Effector memory CD8-positive, alpha-beta T cell (primary cell): ENCODE measurements around the gene KRT3.
"Not testable (repeated sequence)": the region's sequence is repeated elsewhere in the genome, so short reads cannot be mapped to it uniquely, and the experiment has no call there.

Experiments used
- ATAC-seq: fragments of 150-1000 bp; cut with Tn5 transposase; replicated peaks from 2 replicates; pipeline ENCODE4 v1.10.0; 2021; ENCODE audit warnings: mild to moderate bottlenecking, moderate library complexity
- DNase-seq, 3 experiments: peaks; one replicate each; pipeline ENCODE4 v3.0.0; 2021
- H3K27ac Mint-ChIP-seq, 2 donors: one replicate each; pipeline ENCODE4 v1.8.0; 2022; ENCODE audit warnings: mild to moderate bottlenecking in 2 of 2, mixed read lengths in 2 of 2, moderate library complexity in 2 of 2
- H3K27me3 Mint-ChIP-seq, 2 donors: one replicate each; pipeline ENCODE4 v1.8.0; 2022; ENCODE audit warnings: mixed read lengths in 2 of 2
- H3K36me3 Mint-ChIP-seq: one replicate; pipeline ENCODE4 v1.8.0; 2022; ENCODE audit warnings: mild to moderate bottlenecking, moderate library complexity, mixed read lengths; ENCODE audit not compliant: insufficient read depth
- H3K4me1 Mint-ChIP-seq, 2 donors: one replicate each; pipeline ENCODE4 v1.8.0; 2022; ENCODE audit warnings: low read depth in 2 of 2, mixed read lengths in 2 of 2
- H3K4me3 Mint-ChIP-seq, 2 donors: one replicate each; pipeline ENCODE4 v1.8.0; 2022; ENCODE audit warnings: mild to moderate bottlenecking in 2 of 2, mixed read lengths in 2 of 2, moderate library complexity in 2 of 2
- H3K9me3 Mint-ChIP-seq, 2 donors: one replicate each; pipeline ENCODE4 v1.8.0; 2022; ENCODE audit warnings: mixed read lengths in 2 of 2

The KRT3 gene

DNA sequence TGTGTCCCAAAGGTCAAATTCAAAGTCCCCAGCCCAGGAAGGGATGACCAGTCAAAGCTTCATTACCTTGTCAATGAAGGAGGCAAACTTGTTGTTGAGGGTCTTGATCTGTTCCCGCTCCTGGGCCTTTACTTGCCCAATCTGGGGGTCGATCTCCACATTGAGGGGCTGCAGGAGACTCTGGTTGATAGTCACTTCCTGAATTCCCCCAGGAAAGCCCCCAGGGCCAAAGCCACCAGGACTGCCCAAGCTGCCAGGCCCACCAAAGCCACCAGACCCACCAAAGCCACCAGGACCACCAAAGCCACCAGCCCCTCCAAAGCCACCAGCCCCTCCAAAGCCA, 614 bp downstream of the KRT3 start:
- not testable (repeated sequence) for H3K36me3 Mint-ChIP-seq, DNase-seq, H3K4me1 Mint-ChIP-seq, H3K4me3 Mint-ChIP-seq, ATAC-seq, H3K27ac Mint-ChIP-seq, H3K9me3 Mint-ChIP-seq
- peaks cover 23 to 47% of the 10 kb centered on the region in 2 donors for H3K27me3 Mint-ChIP-seq

DNA sequence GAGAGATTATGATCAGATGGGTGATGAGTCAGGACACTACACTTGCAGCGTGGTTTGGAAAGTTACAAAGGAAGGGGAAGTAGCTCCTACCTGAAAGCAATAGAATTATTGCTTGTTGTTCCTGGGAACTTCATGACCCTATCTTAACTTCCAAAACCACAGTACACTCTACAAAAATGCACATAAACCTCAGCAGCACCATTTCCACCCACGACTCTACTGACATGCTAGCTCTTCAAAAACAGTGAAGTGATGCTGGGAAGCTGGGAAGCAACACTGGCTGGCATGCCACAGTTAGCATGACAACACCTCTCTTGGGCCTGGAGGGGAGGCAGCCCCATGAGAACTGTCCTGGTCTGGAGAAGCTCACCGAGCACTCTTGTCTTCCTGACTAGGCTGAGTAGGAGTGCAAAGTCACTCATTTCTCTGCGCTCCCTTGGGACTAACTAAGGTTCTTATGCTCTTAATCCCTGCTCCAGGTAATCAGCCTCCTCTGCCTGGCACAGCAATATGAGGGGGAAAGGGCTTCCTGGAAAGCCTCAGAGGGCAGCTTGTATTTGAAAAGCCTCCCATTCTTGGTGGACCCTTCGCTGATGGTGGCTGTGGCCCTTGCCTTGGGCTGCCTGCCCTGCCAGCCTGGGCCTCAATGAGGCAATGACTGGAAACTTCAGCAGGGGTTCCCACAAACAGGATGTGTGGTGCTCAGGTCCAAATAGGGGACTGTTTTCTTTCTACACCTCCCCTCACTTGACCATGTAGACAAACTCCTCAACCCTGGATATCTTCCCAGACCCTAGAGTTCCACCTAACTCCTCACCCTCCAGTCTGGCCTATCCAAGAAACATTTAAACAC, 1.2 kb downstream of the KRT3 start:
- H3K4me1 Mint-ChIP-seq, result peaks cover 5 to 9% of the 10 kb centered on the region in 2 donors
- no peak overlapping the region for H3K27ac Mint-ChIP-seq
- ATAC-seq (no peak), DNase-seq (no peak)
- H3K36me3 Mint-ChIP-seq, result no peaks in the 10 kb centered on the region
- peaks cover 26 to 53% of the 10 kb centered on the region in 2 donors for H3K27me3 Mint-ChIP-seq
- no peaks in the 10 kb centered on the region for H3K9me3 Mint-ChIP-seq
- no peak overlapping the region for H3K4me3 Mint-ChIP-seq

- Mint-ChIP-seq H3K36me3 (no peaks in the 10 kb centered on the region), H3K9me3 (no peaks in the 10 kb centered on the region), H3K4me3 (no peak overlapping the region), H3K27ac (no peak overlapping the region), H3K4me1 (peaks cover 7 to 15% of the 10 kb centered on the region in 2 donors), H3K27me3 (peaks cover 43 to 76% of the 10 kb centered on the region in 2 donors)
- no peak for DNase-seq
- ATAC-seq, result no peak
Observed at GRCh38 chr12:52792185-52793029, 3.5 kb downstream of the KRT3 start.

DNA sequence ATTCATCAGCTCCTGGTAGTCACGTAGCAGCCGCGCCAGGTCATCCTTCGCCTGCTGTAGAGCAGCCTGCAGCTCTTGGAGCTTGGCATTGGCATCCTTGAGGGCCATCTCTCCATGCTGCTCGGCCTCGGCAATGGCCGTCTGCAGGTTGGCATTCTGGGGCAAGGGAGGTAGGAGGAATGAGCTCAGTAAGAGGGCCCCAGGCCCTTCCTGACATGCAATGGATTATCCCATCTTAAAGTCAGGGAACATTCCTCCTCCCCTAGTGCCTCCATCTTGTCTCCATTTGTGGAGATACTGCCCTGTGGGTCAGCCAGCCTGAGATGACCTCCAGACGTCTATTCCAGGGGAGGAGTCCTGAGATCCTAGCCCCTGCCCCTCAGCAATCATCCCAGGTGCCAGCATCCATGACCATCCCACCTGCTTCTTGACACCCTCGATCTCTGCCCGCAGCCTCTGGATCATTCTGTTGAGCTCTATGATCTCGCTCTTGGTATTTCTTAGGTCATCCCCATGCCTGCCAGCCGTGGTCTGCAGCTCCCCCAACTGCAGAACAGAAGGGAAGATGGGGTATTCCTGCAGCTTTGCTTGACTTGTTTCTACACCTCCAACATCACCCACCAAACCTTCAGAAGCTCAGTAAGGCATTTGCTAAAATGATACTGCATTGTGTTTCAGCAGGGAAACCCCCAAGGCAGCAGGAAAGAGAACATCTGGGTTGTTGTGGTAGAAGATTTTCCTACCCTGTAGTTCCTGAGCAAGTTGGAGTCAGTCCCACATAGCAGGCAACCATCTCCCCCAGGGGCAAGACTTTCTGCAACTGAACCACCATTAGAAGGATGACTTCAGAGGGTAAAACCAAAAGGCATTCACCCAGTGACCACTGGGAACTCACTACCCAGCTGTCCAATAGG, 4.4 kb downstream of the KRT3 start:
- ATAC-seq (no peak), DNase-seq (no peak)
- Mint-ChIP-seq H3K4me1 (peaks cover 7 to 15% of the 10 kb centered on the region in 2 donors), H3K27ac (no peak overlapping the region), H3K9me3 (no peaks in the 10 kb centered on the region), H3K27me3 (peaks cover 43 to 85% of the 10 kb centered on the region in 2 donors), H3K36me3 (no peaks in the 10 kb centered on the region), H3K4me3 (no peak overlapping the region)

- H3K36me3 Mint-ChIP-seq, result no peaks in the 10 kb centered on the region
- H3K9me3 Mint-ChIP-seq, result peaks cover 0 to 4% of the 10 kb centered on the region in 2 donors
- peaks cover 45 to 90% of the 10 kb centered on the region in 2 donors for H3K27me3 Mint-ChIP-seq
- H3K4me1 Mint-ChIP-seq, result peaks cover 7 to 15% of the 10 kb centered on the region in 2 donors
- DNase-seq, result no peak
- H3K4me3 Mint-ChIP-seq, result no peak overlapping the region
- ATAC-seq, result no peak
- H3K27ac Mint-ChIP-seq, result no peak overlapping the region
Observed at GRCh38 chr12:52790427-52791270, 5.3 kb downstream of the KRT3 start.

GRCh38 chr12:52789637-52790426, 6.1 kb downstream of the KRT3 start:
- peaks cover 7 to 15% of the 10 kb centered on the region in 2 donors for H3K4me1 Mint-ChIP-seq
- peaks cover 0 to 7% of the 10 kb centered on the region in 2 donors for H3K9me3 Mint-ChIP-seq
- no peak for DNase-seq
- peak overlapping the region in 1 of 2 donors; percentile 36 for H3K4me3 Mint-ChIP-seq
- H3K27ac Mint-ChIP-seq, result no peak overlapping the region
- no peaks in the 10 kb centered on the region for H3K36me3 Mint-ChIP-seq
- ATAC-seq, result no peak
- H3K27me3 Mint-ChIP-seq, result peaks cover 54 to 97% of the 10 kb centered on the region in 2 donors

GRCh38 chr12:52788876-52789636, 6.9 kb downstream of the KRT3 start:
- H3K4me3 Mint-ChIP-seq, result peak overlapping the region in 1 of 2 donors; percentile 36
- peaks cover 56 to 97% of the 10 kb centered on the region in 2 donors for H3K27me3 Mint-ChIP-seq
- H3K27ac Mint-ChIP-seq, result peak overlapping the region in 1 of 2 donors; percentile 39
- peaks cover 0 to 7% of the 10 kb centered on the region in 2 donors for H3K9me3 Mint-ChIP-seq
- ATAC-seq (no peak), DNase-seq (no peak)
- H3K36me3 Mint-ChIP-seq, result no peaks in the 10 kb centered on the region
- H3K4me1 Mint-ChIP-seq, result peaks cover 7 to 15% of the 10 kb centered on the region in 2 donors

DNA sequence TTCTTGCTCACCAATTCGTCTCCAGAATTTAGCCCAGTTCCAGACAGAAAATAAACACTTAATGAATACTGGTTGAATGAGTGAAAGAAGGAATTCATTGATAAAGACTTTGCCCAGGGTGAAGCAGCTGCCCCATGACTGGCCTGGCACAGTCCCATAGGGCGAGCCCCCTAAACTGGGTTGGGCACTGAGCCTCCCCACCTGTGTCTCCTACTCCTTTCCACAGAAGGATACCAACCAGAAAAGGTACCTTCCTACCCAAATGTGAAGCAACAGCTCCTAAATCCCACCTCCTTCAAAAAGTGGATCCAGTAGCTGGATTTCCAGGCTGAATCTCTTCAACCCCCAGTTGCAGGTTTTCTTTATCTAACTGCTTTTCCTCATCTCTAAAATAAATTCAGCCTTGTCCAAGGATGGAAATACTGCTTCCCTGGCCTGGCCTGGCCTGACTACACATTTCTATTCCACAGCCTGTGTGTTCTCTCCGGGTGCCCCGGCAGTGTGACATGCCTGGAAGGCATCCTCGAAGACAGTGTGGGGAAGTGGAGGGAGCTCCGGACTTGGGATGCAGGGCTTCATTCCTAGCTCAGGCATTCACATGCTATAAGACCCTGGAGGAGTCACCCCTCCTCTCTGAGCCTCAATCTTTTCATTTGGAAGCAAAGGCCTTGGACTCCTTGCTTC, 7.6 kb downstream of the KRT3 start:
- Mint-ChIP-seq H3K27ac (peak overlapping the region in 1 of 2 donors; percentile 39), H3K4me1 (peaks cover 7 to 15% of the 10 kb centered on the region in 2 donors), H3K27me3 (peaks cover 56 to 97% of the 10 kb centered on the region in 2 donors), H3K36me3 (no peaks in the 10 kb centered on the region), H3K9me3 (peaks cover 0 to 7% of the 10 kb centered on the region in 2 donors), H3K4me3 (no peak overlapping the region)
- ATAC-seq, result no peak
- DNase-seq, result no peak

DNA sequence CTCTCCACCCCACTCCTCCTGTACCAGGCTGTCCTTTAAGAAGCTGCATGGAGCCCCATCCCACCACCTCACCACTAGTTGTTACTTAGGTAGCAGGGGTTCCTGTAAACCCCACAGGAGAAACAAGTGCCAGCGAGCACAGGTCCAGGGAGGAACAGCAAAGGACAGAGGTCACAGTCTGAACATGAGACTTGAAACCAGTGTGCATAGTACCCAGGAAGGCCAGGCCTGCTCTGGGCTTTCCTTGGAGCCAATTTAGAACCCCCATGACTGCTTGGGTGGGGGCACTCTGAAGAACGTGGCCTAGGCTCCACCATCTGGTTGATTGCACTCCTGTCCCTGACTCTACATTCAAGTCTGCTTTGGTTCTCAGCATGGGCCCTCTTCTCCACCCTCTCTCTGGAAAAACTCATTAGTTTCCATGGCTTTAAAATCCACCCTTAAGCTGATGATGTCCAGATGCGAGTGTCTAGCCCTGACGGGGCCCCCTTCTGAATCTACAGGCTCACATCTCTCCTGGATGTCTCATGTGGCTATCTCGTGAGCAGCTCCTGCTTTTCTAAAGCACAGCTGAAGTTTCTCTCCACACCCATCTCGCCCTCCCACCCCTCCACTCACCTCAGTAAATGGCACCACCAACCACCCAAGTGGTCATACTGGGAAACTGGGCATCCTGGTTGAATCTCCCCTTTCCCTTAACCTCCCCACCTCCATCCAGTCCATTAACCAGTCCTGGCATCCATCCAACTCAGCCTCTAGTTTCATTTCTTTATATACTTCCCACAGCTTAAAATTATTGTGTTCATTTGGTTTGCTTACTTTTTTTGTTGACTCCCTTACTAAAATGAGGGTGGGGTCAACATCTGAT, 8.4 kb downstream of the KRT3 start:
- H3K4me3 Mint-ChIP-seq, result no peak overlapping the region
- H3K9me3 Mint-ChIP-seq, result peaks cover 0 to 7% of the 10 kb centered on the region in 2 donors
- H3K36me3 Mint-ChIP-seq, result no peaks in the 10 kb centered on the region
- no peak for ATAC-seq
- DNase-seq, result no peak
- no peak overlapping the region for H3K27ac Mint-ChIP-seq
- H3K27me3 Mint-ChIP-seq, result peaks cover 58 to 97% of the 10 kb centered on the region in 2 donors
- H3K4me1 Mint-ChIP-seq, result peaks cover 7 to 15% of the 10 kb centered on the region in 2 donors

GRCh38 chr12:52784909-52785308, 11.0 kb downstream of the KRT3 start:
- no peak for ATAC-seq
- H3K27ac Mint-ChIP-seq, result no peak overlapping the region
- DNase-seq, result no peak
- H3K9me3 Mint-ChIP-seq, result peaks cover 0 to 7% of the 10 kb centered on the region in 2 donors
- H3K4me3 Mint-ChIP-seq, result no peak overlapping the region
- no peaks in the 10 kb centered on the region for H3K36me3 Mint-ChIP-seq
- H3K27me3 Mint-ChIP-seq, result peaks cover 52 to 86% of the 10 kb centered on the region in 2 donors
- H3K4me1 Mint-ChIP-seq, result peaks cover 2 to 9% of the 10 kb centered on the region in 2 donors
